ENCODE measurements around the gene ULK2.

DNA sequence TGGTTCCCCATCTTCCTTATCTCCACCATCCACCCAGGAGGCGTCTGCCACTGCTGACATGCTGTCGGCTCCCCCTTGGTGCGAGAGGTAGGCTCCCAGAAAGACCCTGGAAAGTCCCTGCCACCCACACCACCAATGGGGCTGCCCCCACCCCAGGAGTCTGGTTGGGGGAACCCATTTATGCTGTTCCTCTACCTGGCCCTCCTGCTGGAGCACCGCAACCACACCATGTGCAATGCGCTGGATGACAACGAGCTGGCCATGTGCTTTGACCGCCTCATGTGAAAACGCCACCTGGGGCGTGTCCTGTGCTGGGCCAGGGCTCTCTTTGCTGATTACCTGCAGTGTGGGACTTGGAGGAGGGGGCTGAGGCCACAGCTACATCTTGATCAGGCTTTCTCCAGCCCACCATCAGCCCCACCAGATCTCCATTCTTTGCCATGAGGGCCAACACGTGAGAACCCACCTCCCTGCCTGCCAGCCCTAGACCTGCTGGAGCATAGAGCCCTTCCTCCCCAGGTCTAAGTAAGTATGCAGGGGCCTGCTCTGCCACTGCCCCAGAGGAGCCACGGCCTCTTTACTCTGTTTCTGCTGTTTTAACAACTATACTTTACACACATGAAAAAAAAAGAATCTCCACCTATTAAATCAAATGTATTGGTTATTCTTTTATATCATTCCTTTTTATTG, 111.8 kb downstream of the ULK2 start:
- no peak for TF ChIP-seq POLR2AphosphoS5 (IDR thresholded peaks at IDR 0.05)
- TF ChIP-seq, protein P1, sequence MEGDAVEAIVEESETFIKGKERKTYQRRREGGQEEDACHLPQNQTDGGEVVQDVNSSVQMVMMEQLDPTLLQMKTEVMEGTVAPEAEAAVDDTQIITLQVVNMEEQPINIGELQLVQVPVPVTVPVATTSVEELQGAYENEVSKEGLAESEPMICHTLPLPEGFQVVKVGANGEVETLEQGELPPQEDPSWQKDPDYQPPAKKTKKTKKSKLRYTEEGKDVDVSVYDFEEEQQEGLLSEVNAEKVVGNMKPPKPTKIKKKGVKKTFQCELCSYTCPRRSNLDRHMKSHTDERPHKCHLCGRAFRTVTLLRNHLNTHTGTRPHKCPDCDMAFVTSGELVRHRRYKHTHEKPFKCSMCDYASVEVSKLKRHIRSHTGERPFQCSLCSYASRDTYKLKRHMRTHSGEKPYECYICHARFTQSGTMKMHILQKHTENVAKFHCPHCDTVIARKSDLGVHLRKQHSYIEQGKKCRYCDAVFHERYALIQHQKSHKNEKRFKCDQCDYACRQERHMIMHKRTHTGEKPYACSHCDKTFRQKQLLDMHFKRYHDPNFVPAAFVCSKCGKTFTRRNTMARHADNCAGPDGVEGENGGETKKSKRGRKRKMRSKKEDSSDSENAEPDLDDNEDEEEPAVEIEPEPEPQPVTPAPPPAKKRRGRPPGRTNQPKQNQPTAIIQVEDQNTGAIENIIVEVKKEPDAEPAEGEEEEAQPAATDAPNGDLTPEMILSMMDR (IDR thresholded peaks at IDR 0.05): no peak
- no peak for TF ChIP-seq POLR2A (IDR thresholded peaks at IDR 0.05)
